ENCODE results near the gene CACNA1D. TPM values are rescaled to one million over a fixed set of nuclear protein-coding genes. Genes with fewer than 3 reads are reported as not detected.

Gene CACNA1D
- total RNA-seq, 2 donors from 2014 or later = 9.9 to 20.4 TPM

DNA sequence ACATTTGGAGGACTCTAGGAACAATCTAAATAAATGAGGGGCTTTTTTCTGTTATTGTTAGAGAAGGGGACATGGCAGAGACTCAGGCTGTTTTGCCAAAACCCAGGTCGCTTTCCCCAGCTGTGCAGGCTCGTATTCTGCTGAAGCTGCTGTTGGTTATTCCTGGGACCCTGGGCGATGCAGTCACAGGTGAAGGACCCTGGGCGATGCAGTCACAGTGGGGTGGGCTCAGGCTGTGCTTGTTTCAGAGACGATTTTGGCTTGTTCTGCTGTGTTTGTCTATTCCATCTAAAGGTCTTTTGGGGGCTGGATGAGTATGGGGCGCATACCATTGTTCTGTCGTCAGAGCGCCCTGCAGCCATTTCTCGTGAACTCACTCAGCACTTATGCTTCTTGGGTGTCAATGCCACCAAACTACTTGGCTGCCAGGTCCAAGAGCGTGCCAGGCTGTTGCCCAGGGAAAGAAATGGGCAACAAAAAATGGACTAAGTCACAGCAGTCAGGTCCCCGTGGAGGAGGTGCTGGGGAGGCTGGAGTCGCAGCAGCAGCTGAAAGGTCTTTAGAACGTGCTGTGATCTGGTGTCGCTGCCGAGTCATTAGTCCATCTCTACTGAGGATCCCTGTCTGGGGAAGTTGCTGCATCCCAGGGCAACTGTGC lies 200.4 kb downstream of the CACNA1D start:
- DNase-seq (no peak), ATAC-seq (no peak)
- WGBS, 2 donors = 73 to 83% methylated on average over 15 of the region's 15 CpGs
- no peaks in the 10 kb centered on the region for H3K36me3 ChIP-seq (replicated peaks in 1 of 2; ENCODE audit: insufficient read depth in 1 of 2, low read depth in 2 of 2)
- H3K4me3 ChIP-seq = no peak overlapping the region
- no peaks in the 10 kb centered on the region for H3K9me3 ChIP-seq
- H3K27me3 ChIP-seq = no peaks in the 10 kb centered on the region
- TF ChIP-seq POLR2A (IDR thresholded peaks at IDR 0.05) = no peak
- TF ChIP-seq, protein P1, sequence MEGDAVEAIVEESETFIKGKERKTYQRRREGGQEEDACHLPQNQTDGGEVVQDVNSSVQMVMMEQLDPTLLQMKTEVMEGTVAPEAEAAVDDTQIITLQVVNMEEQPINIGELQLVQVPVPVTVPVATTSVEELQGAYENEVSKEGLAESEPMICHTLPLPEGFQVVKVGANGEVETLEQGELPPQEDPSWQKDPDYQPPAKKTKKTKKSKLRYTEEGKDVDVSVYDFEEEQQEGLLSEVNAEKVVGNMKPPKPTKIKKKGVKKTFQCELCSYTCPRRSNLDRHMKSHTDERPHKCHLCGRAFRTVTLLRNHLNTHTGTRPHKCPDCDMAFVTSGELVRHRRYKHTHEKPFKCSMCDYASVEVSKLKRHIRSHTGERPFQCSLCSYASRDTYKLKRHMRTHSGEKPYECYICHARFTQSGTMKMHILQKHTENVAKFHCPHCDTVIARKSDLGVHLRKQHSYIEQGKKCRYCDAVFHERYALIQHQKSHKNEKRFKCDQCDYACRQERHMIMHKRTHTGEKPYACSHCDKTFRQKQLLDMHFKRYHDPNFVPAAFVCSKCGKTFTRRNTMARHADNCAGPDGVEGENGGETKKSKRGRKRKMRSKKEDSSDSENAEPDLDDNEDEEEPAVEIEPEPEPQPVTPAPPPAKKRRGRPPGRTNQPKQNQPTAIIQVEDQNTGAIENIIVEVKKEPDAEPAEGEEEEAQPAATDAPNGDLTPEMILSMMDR (IDR thresholded peaks at IDR 0.05) = no peak
- no peaks in the 10 kb centered on the region for H3K4me1 ChIP-seq
- H3K27ac ChIP-seq = no peak overlapping the region
- intact Hi-C loops (cut with DNase I) = no loop called here

DNA sequence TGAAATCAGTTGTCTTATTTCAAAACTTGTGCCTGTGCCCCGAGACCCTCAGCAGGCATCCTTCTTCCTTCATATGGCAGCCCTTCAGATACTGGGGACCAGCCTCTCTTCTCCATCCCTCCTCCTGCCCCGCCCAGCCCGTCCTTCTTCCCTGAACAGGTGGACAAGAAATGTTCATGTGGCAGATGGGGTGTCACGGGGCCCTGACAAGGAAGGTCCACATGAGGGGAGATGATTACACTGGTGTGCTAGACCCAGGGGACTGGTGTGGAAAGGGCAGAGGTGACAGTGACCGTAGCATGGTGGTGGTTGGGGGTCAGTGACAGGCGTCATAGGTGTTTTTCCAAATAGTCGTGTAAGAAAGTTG lies 200.9 kb downstream of the CACNA1D start:
- intact Hi-C loops (cut with DNase I) = no loop called here
- no peaks in the 10 kb centered on the region for H3K36me3 ChIP-seq (replicated peaks in 1 of 2; ENCODE audit: insufficient read depth in 1 of 2, low read depth in 2 of 2)
- 74% methylated on average over 7 of the region's 7 CpGs for WGBS, 2 donors
- no peak overlapping the region for H3K27ac ChIP-seq
- TF ChIP-seq, protein P1 (IDR thresholded peaks at IDR 0.05) = no peak
- TF ChIP-seq POLR2A (IDR thresholded peaks at IDR 0.05) = no peak
- H3K4me3 ChIP-seq = no peak overlapping the region
- no peaks in the 10 kb centered on the region for H3K27me3 ChIP-seq
- no peak for DNase-seq
- ATAC-seq = no peak
- H3K4me1 ChIP-seq = no peaks in the 10 kb centered on the region
- H3K9me3 ChIP-seq = no peaks in the 10 kb centered on the region

DNA sequence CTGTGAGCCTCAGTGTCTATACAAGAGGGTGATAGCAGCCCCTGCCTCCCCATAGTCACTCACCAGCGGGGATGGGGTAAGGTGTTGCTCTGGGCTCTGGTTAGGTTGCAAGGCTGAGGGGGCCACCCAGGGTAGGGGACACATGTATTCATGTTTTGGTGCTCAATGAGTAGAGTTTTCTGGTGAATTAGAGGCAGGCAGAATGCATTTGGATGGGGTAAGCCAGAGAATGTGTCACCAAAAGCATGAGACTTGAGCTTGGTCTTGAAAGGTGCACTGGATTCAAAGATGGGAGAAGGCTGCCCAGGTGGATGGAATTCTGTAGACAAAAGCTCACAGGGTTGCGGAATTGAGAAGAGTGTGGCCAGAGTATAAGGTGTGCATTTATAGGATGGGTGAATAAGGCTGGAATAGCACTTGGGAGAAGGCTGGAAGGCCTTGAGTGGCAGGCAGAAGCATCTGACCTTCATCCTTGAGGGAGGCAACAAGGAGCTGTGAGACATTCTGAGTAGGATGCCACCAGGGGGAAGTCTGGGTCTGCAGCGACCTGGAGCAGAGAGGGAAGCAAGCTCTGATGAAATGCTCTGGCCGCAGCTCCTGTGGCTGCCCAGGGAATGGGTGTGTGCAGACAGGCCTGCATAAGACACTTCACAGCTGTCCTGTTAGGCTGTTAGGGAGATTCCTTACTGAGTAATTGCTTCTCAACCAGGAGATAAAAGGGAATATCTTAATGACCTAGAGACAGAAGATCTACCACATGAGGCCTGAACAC lies 202.2 kb downstream of the CACNA1D start:
- Histone ChIP-seq H3K27ac (no peak overlapping the region), H3K36me3 (replicated peaks in 1 of 2; ENCODE audit: insufficient read depth in 1 of 2, low read depth in 2 of 2) (no peaks in the 10 kb centered on the region), H3K27me3 (no peaks in the 10 kb centered on the region), H3K4me1 (no peaks in the 10 kb centered on the region), H3K9me3 (no peaks in the 10 kb centered on the region), H3K4me3 (no peak overlapping the region)
- 63 to 76% methylated on average over 4 of the region's 4 CpGs for WGBS, 2 donors
- intact Hi-C loops (cut with DNase I) = no loop called here
- DNase-seq (no peak), ATAC-seq (no peak)
- TF ChIP-seq, protein P1 (IDR thresholded peaks at IDR 0.05) = no peak
- TF ChIP-seq POLR2A (IDR thresholded peaks at IDR 0.05) = no peak

DNA sequence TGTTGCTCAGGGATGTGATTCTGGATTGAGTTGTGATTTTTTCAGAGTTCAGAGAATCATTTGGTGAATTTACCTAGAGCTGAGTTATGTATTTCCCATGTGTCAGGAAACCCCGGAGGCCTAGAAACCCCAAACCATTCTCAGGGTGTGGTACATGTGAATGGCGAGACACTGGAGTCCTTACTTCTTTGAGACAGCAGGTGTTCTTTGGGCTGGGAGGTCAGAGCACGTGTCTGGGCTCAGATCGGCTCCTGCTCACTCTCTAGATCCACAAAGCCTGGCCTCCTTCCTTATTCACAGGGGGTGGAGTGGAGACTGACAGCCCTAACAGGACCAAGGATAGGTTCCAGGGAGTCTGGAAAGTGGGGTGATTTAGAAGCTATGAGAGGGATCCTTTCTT lies 206.0 kb downstream of the CACNA1D start:
- Histone ChIP-seq H3K4me1 (peaks cover 6% of the 10 kb centered on the region), H3K4me3 (no peak overlapping the region), H3K9me3 (no peaks in the 10 kb centered on the region), H3K27ac (no peak overlapping the region), H3K36me3 (replicated peaks in 1 of 2; ENCODE audit: insufficient read depth in 1 of 2, low read depth in 2 of 2) (no peaks in the 10 kb centered on the region), H3K27me3 (no peaks in the 10 kb centered on the region)
- WGBS, 2 donors = 45 to 67% methylated on average over 4 of the region's 4 CpGs
- DNase-seq (no peak), ATAC-seq (no peak)
- intact Hi-C loops (cut with DNase I) = loop anchor here (10.0 kb wide), 1 partner anchor 326 kb away; no protein-coding TSS in a partner anchor
- TF ChIP-seq, protein P1 (IDR thresholded peaks at IDR 0.05) = no peak
- no peak for TF ChIP-seq POLR2A (IDR thresholded peaks at IDR 0.05)

Data from body of pancreas (tissue), 4 donors.